Measurements from ENCODE around the gene EID1.

EID1 gene

GRCh38 chr15:48915861-48916260, 37.9 kb downstream of the EID1 start:
- no peak for TF ChIP-seq CTCF (IDR thresholded peaks at IDR 0.05; ENCODE audit: borderline replicate concordance, control extremely low read depth, extremely low read depth, insufficient read depth, missing control alignments)
- in situ Hi-C loops (cut with MboI; ENCODE audit: low sequenced_read_pairs, unreplicated experiment): no loop called here

GRCh38 chr15:48916721-48917120, 38.8 kb downstream of the EID1 start:
- in situ Hi-C loops (cut with MboI; ENCODE audit: low sequenced_read_pairs, unreplicated experiment): no loop called here
- no peak for DNase-seq (ENCODE audit: low spot score)
- TF ChIP-seq CTCF (IDR thresholded peaks at IDR 0.05; ENCODE audit: borderline replicate concordance, control extremely low read depth, extremely low read depth, insufficient read depth, missing control alignments): no peak

More at GRCh38 chr15:48915861-48916260, 37.9 kb downstream of the EID1 start:
- DNase-seq (ENCODE audit: low spot score): no peak

- in situ Hi-C loops (cut with MboI; ENCODE audit: low sequenced_read_pairs, unreplicated experiment): no loop called here
Measured at GRCh38 chr15:48922046-48922445, 44.1 kb downstream of the EID1 start.

GRCh38 chr15:48924528-48925393, 46.8 kb downstream of the EID1 start:
- no peak for DNase-seq (ENCODE audit: low spot score)
- TF ChIP-seq CTCF (IDR thresholded peaks at IDR 0.05; ENCODE audit: borderline replicate concordance, control extremely low read depth, extremely low read depth, insufficient read depth, missing control alignments): no peak
- in situ Hi-C loops (cut with MboI; ENCODE audit: low sequenced_read_pairs, unreplicated experiment): no loop called here

More at GRCh38 chr15:48922046-48922445, 44.1 kb downstream of the EID1 start:
- TF ChIP-seq CTCF (IDR thresholded peaks at IDR 0.05; ENCODE audit: borderline replicate concordance, control extremely low read depth, extremely low read depth, insufficient read depth, missing control alignments): no peak
- DNase-seq (ENCODE audit: low spot score): no peak

- no peak for DNase-seq (ENCODE audit: low spot score)
- no peak for TF ChIP-seq CTCF (IDR thresholded peaks at IDR 0.05; ENCODE audit: borderline replicate concordance, control extremely low read depth, extremely low read depth, insufficient read depth, missing control alignments)
- in situ Hi-C loops (cut with MboI; ENCODE audit: low sequenced_read_pairs, unreplicated experiment): no loop called here
Measured at GRCh38 chr15:48925714-48926223, 47.8 kb downstream of the EID1 start.

GRCh38 chr15:48928877-48929538, 51.1 kb downstream of the EID1 start:
- in situ Hi-C loops (cut with MboI; ENCODE audit: low sequenced_read_pairs, unreplicated experiment): no loop called here
- no peak for TF ChIP-seq CTCF (IDR thresholded peaks at IDR 0.05; ENCODE audit: borderline replicate concordance, control extremely low read depth, extremely low read depth, insufficient read depth, missing control alignments)
- no peak for DNase-seq (ENCODE audit: low spot score)
